Jurkat, Clone E6-1 (cell line): Measurements from ENCODE around the gene C6orf58. TPM values are rescaled to one million over a fixed set of nuclear protein-coding genes. Genes with fewer than 3 reads are reported as not detected.

Experiments used
- DNase-seq: peaks from one replicate; pipeline ENCODE4 v3.0.0-alpha.2; 2011; ENCODE audit warnings: low read depth, low spot score
- H3K4me3 ChIP-seq: 2 replicates; pipeline ENCODE4 v1.5.1; 2011; ENCODE audit warnings: mild to moderate bottlenecking, low read length, control low read depth, moderate library complexity
- polyA plus RNA-seq: library from polyadenylated mRNA; unstranded; fragments of >200 nt; gene quantifications from one replicate; pipeline ENCODE4 v1.2.1, GENCODE V29; 2012; ENCODE audit warnings: missing spikeins; ENCODE audit not compliant: insufficient read length, insufficient read depth

C6orf58 gene
- polyA plus RNA-seq, result not detected

DNA sequence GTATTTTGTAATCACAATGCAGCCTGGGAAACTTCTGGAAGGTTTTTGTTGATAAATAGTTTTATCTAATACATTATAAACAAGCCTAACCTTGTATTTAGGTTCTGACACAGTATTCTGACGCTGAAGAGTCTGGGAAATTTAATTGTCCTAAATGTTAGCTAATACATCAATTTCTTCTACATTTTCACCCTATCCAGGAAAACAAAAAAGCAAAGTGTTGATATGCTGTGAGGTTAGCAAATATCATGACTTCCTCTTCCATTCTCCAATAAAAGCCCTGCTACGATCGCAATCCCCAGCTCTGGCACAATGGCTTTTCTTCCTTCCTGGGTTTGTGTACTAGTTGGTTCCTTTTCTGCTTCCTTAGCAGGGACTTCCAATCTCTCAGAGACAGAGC lies at the start of gene C6orf58:
TSS of gene C6orf58 (plus strand) at position 301 of the 400 bp plus-strand sequence. CDS start at position 313, 12 bp downstream.
- DNase-seq, result no peak
- H3K4me3 ChIP-seq, result no peak within 1 kb of the TSS

DNA sequence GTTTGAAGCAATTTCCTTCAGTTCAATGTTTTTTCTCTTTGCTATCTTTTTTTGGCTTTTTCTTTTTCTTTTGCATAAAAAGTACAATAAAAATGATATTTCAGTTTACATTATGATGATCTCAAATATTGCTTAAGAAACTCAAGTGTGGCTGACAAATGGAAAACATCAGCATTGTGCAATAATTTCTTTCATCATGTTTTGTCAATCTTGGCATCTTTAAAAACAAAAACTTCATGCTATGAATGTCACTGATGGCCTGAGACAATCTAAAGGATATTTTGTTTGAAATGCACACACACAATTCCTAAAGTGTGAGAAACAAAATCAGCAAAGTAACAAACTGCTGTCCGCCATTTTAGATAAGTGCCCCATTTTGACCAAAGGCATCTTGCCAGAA lies 44.0 kb upstream of the C6orf58 start:
- DNase-seq, result no peak

DNA sequence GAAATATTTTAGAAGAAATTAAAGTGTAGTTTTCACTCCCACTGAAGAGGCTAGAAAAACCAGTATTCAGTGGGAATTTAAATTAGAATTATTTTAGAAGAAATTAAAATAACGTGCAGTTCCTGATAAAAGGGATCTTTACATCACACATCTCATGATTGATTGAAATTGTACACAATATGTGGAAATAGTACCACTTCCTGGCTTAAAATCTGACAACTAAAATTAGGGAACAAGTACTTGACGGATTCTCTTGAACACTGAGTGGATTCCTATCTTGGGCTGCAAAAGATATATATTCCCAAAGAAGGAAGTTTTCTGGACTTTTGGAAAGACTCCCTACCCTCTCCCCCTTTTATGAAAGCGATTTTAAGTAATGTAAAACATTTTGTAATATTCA lies 43.2 kb upstream of the C6orf58 start:
- DNase-seq, result no peak
- no peak overlapping the region for H3K4me3 ChIP-seq

More for the DNA sequence above, 44.0 kb upstream of the C6orf58 start:
- H3K4me3 ChIP-seq, result no peak overlapping the region

DNA sequence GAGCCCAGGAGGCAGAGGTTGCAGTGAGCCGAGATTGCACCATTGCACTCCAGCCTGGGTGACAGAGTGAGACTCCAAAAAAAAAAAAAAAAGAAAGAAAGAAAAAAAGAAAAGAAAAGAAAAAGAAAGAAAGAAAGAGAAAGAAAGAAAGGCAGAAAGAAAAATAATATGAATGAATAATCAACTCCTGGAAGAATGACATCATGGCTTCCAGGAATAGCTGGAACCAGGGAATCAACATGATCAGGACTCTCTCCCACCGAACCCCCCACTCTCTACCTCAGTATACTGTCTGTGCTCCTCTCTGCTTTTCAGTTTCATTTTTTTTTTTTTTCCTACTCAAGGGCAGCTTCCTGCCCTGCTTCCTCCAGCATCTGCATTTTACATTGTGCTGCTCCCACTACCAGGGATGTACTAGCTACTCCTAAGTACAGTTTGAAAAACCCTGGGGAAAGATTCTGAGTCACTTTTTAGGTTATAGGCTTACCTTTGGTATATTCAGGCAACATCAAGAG lies 38.2 kb upstream of the C6orf58 start:
- no peak for DNase-seq
- H3K4me3 ChIP-seq, result no peak overlapping the region

DNA sequence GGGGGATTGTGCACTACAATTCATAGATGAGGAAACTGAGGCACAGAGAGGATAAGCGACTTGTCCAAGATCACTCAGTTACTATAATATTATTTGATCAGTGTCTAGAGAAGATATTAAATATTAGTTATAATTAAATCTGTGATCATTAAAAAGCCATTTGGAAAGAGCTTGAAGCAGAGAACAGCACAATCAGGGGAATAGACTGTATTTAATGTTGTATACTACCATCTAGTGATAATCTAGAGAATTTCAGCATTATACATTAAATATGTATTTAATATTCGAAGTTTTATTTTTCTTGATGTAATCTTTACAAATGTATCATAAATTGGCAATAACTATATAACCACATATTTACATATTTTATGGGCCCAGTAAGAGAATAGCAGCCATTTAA lies 37.7 kb upstream of the C6orf58 start:
- peak; percentile 21 for DNase-seq

DNA sequence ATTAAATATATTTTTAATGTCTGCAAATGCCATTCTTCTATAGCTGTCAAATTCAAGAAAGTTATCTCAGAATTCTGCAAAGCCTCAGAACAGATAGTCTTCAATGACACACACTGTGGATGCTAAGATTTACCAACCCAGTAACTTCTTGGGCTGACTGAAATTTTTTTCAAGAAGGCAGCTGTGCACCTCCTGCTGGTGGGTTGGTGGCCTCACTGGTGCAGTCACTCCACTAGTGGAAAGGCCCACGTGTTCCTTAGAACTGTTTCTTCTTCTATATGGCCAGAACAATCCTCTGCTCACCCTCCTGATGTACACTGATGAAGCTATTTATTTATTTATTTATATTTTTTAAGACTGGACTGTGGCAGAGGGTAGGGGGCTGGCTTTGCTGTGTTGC lies 29.8 kb upstream of the C6orf58 start:
- DNase-seq, result no peak
- no peak overlapping the region for H3K4me3 ChIP-seq

More for the DNA sequence above, 37.7 kb upstream of the C6orf58 start:
- no peak overlapping the region for H3K4me3 ChIP-seq

DNA sequence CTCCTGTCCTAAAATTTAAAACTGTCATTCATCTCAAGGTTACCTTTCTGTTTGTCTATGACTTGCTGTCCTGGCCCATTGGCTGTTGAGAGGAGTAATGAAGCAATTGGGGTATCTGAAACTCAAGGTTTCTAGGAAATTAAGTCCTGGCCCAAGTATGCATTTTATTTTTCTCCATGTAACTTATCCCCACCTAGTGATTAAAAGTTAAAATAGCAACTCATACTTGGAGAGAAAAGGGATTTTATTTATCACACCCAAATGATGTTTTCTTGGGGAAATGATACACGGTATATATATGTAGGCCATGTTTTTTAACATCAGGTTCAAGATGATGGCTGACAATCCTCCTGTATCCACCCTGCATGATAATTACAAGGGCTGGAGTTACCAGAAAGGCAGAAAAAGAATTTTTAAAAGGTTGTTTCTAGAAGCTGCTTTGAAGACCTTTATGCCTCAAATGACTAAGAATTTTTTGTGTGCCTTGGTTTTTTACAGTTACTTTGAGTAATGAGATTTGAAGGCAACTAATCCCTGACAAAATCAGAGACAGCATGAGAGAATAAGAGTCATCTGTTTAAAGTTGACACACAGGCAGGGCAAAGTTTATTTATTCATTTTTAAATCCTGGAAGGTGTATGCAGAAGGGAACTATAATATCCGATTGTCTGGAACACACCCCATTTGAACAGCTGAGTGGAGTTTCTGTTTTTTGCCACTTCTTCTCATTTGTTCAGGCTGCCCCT lies 28.9 kb upstream of the C6orf58 start:
- no peak for DNase-seq
- no peak overlapping the region for H3K4me3 ChIP-seq

DNA sequence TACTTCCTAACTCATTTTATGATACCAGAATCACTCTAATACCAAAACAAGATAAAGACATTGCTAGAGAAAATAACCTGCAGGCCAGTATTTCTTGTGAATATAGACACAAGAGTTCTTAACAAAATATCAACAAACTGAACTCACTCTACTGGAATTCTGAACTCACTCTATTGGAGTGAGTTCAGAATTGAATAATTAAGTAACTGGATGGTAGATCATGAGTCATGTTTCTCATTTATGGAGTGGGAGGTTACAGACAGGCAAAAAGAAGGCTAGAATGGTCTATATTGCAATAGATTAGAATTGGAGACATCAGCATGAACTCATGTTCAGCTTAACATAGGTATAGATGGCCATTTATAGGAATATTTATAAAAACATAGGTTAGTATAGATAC lies 26.6 kb upstream of the C6orf58 start:
- DNase-seq, result no peak
- no peak overlapping the region for H3K4me3 ChIP-seq

DNA sequence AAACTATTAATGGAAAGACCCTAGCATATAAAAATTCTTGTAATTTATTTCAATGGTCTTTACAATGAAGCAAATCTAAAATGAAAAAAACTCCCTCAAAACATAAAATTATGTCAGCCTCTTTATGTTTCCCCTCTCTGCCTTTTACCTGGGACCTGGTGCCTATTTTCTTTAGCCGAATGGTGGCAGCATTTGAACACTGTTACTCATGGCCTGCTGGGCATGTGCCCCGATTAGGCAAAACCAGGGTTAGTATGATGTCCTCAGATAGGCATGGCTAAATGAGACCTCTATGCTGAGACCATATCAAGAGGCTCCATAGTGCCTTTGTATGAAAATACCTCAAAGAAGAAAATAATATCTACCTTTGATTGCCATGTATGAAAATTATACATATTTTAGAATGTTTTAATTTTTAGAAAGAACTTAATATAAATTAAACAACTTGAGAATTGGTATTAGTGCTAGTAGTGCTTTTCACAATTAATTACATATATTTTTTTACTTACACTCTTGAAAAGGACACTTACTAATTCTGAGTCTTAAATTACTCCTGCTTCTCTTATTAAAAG lies 22.5 kb upstream of the C6orf58 start:
- no peak for DNase-seq
- H3K4me3 ChIP-seq, result no peak overlapping the region

DNA sequence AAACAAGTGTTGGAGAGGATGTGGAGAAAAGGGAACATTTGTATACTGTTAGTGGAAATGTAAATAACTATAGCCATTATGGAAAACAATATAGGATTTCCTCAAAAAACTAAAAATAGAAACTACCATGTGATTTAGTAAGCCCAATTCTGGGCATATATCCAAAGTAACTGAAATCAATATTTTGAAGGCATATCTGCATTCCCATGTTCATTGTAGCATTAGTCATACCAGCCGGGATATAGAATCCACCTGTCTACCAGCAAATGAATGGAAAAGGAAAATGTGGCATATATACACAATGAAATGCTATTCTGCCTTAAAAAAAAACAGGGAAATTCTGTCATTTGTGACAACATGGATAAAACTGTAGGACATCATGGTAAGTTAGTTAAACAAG lies 15.3 kb upstream of the C6orf58 start:
- H3K4me3 ChIP-seq, result no peak overlapping the region
- no peak for DNase-seq

DNA sequence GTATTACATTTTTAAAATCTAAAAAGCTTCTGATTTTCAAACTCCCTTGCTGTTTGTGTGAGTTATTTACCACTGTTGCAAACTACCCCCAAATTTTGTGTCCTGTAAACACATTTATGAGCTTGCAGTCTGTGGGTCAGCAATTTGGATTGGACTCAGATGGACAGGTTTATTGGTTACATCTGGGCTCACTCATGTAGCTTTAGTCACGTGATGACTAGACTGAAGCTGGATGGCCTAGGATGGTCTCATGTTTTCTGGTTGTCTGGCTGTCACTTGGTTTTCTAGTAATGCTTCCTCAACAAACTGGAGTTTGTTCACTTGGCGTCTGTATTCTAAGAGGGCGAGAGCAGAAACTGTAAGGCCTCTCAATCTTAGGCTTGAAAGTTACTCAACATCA lies 12.2 kb upstream of the C6orf58 start:
- H3K4me3 ChIP-seq, result no peak overlapping the region
- no peak for DNase-seq

DNA sequence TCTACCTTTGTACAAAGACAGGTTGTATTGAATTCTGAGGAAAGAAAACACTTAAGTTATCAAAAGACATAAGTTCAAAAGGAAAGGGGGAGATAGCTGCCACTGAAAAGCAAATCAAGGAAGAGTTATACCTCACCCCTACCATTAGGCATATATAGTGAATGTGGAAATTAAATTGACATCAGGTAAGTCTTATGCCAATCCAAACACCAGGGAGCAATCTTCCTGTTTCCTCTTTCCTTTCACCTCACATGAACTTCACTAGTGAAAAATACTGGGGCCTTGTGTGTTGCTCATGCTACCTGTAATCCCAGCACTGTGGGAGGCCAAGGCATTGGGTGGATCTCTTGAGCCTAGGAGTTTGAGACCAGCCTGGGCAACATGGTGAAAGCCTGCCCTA lies 10.9 kb upstream of the C6orf58 start:
- no peak overlapping the region for H3K4me3 ChIP-seq
- no peak for DNase-seq

DNA sequence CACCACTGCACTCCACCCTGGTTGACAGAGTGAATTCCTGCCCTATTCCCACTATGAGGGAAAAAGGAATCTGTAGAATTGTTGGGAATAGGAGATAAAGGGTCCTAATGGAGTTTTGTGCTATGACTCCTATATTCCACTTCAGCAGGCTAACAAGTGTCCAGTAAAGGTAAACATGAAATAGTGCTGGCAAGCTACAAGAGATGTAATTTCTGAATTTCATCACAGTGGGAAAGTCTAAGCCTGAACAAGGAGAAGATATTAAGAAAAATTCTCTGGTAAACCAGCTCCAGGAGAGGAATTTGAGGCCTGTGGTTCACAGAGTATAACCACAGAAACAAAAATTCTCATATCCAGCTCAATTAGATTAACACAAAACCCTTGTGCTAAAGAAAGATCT lies 10.3 kb upstream of the C6orf58 start:
- DNase-seq, result no peak
- H3K4me3 ChIP-seq, result no peak overlapping the region

DNA sequence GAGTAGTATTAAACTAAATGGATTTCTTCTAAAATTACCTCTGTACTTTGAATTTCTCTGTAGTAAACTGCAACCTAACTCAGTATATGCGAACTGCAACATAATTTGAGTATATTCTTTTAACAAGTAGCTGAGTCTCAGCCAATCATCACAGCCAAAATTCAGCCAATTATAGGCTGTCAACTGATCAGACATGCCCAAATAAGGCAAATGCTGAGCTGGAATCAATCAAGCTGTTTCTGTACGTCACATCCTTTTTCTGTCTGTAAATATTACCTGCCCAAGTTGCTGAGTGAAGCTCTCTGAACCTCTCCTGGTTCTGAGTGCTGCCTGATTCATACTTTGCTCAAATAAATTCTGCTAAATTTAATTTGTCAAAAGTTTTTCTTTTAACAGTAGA lies 9.5 kb upstream of the C6orf58 start:
- no peak overlapping the region for H3K4me3 ChIP-seq
- DNase-seq, result no peak

DNA sequence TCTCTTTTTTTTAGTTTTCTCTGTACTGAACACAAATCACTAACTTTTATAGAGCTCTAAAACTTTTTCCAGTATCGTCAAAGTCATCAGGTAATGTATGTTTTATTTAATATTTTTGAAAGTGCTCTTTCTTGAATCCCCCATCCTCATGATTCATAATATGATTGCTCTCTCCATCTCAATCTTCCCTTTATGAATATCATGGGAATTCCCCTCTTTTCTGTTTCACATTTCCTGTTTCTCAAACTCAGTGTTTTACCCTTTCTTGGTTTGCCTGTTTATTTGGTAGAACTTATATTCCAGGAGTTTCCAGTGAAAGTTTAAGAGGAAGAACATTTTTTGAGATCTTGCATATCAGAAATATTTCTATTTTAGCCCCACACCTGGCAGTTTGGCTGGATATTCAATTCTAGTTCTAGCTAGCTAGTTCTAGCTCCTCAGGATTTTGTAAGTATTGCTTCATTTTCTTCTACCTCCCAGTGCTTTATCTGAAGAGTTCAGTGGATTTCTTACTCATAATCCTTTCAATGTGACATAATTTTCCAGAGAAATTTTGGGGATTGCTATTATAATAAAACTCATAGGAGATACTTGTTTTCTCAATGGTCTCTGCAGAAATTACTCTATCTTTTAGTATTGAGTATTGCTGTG lies 6.1 kb upstream of the C6orf58 start:
- no peak overlapping the region for H3K4me3 ChIP-seq
- no peak for DNase-seq

DNA sequence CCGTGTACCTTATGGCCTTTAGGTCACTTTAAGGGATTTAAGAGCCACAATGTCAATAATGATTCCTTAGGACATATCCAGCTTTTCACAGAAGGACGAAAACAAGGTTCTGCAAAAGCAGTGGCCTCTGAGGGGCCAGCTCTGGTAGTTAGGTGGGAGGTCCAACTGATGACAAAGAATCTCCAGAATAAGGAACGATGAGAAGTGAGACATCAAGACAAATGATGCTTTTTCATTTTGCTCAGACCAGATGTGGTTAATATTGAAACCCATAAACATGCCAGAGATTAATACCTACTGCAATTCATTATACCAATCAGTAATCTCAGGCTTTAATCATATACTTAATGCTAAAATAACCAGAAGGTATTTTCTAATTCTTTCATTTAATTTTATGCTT lies 1.9 kb downstream of the C6orf58 start:
- DNase-seq, result no peak
- H3K4me3 ChIP-seq, result no peak overlapping the region

DNA sequence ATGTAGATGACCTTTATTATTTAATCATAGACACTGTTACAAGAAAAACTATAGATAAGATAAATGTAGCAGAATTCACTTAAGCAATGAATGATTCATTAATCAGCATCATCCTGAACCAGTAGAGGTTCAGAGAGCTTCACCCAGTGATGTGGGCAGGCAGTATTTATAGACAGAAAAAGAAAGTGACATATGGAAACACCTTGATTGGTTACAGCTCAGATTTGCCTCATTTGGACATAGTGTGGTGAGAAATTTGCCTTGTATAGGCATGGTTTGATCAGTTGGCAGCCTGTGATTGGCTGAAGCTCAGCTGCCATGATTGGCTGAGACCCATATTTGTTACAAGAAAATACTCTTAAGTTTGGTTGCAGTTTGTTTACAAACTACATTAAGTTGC lies 4.6 kb downstream of the C6orf58 start:
- DNase-seq, result peak; percentile 8
- H3K4me3 ChIP-seq, result no peak overlapping the region

DNA sequence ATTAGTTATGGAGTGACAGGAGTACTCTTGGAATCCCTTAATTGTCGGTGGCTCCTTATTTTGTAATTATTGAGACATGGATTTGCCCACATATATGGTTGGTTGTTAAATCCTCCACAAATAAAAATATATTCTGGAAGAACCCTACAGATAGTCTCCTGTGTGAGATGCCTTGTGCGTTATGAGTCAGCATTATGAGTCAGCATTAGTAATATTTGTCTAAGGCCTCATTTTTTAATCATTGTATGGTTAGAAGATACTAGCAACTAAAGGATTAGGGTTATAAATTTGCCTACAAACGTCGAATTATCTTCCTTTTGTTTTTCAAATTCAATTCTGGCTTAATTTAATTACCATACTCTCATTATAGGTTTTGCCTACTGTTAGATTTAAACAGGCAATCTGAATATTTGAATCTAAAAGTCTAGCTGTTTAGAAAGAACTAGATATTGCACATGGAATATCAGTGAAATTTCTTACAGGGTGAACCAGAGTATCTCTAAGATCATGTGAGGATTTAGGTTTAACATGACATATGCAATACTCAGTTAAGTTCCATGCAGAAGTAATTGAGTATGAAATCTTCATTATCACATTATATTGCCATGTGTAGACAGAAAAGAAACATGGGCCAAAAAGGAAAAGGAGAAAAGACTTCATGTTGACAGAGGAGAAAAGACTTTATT lies 5.9 kb downstream of the C6orf58 start:
- H3K4me3 ChIP-seq, result no peak overlapping the region
- no peak for DNase-seq

DNA sequence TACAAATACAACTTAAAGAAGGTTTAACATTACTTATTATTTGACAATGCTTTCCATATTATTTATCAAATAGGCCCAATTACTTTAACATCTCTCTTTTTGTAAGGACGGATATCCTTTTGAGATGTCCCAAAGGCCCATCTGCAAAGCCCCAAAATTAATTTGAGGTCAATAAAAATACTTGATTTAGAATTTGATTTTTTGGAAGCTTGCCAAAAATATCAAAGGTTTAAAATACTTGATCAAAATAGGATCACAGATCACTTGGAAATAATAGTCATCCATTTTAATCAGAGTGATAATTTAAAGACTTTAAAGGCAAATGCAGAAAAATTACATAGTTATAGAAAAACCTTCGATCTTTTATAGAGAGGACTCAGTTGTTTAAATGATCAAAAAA lies 8.1 kb downstream of the C6orf58 start:
- H3K4me3 ChIP-seq, result no peak overlapping the region
- no peak for DNase-seq

DNA sequence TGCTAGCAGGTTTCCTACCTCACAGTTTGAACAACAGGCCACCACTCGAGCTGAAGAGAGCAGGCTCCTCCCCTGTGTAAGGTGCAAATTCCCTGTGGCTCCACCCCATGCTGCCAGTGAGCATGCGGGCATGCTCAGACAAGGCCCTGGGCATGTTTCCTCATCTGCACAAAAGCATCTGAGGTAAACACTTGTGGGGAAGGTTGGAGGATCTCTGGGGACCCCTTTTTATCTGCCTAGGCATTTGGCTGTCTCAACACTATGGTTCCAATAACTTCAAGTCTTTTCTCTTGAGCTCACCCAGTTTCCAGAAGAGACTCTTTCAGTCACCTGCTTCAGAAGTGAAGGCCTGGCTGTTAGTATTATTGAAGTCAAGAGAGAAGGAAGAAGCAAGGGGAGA lies 9.4 kb downstream of the C6orf58 start:
- DNase-seq, result no peak
- H3K4me3 ChIP-seq, result no peak overlapping the region
